Type B pancreatic cell (in vitro differentiated cells): ENCODE results near the gene PPIL6. TPM values are rescaled to one million over a fixed set of nuclear protein-coding genes. Genes with fewer than 3 reads are reported as not detected.
A peak's percentile ranks its signal among the peaks of the same experiment; 100 is the strongest.

Experiments
- DNase-seq: peaks from one replicate; pipeline ENCODE4 v3.0.0; 2021; ENCODE audit warnings: mixed read lengths; ENCODE audit not compliant: unreplicated experiment; ENCODE audit errors: extremely low spot score
- H3K27ac Mint-ChIP-seq: 2 replicates; pipeline ENCODE4 v1.8.0; 2021; ENCODE audit warnings: mild to moderate bottlenecking, mixed read lengths
- H3K27me3 Mint-ChIP-seq: 2 replicates; pipeline ENCODE4 v1.8.0; 2021; ENCODE audit warnings: mixed read lengths
- H3K36me3 Mint-ChIP-seq: 2 replicates; pipeline ENCODE4 v1.8.0; 2021; ENCODE audit warnings: mixed read lengths
- H3K4me1 Mint-ChIP-seq: one replicate; pipeline ENCODE4 v1.8.0; 2021; ENCODE audit warnings: mixed read lengths; ENCODE audit not compliant: unreplicated experiment
- H3K4me3 Mint-ChIP-seq: 2 replicates; pipeline ENCODE4 v1.8.0; 2021; ENCODE audit warnings: mild to moderate bottlenecking, mixed read lengths
- H3K9me3 Mint-ChIP-seq: 2 replicates; pipeline ENCODE4 v1.8.0; 2021; ENCODE audit warnings: mixed read lengths
- total RNA-seq: library from RNA; stranded (reverse); gene quantifications from 2 replicates; pipeline ENCODE4 v1.2.1, GENCODE V29; 2021; ENCODE audit warnings: low replicate concordance
- TF ChIP-seq, protein P1 (sequence below): fragments of 200-600 bp; sonication (generic); conservative IDR thresholded peaks from 2 replicates; pipeline ENCODE4 v1.5.0; 2021; ENCODE audit warnings: antibody characterized with exemption, mild to moderate bottlenecking

Gene PPIL6
- total RNA-seq, 1 donor from 2014 or later, result 6.1 TPM

DNA sequence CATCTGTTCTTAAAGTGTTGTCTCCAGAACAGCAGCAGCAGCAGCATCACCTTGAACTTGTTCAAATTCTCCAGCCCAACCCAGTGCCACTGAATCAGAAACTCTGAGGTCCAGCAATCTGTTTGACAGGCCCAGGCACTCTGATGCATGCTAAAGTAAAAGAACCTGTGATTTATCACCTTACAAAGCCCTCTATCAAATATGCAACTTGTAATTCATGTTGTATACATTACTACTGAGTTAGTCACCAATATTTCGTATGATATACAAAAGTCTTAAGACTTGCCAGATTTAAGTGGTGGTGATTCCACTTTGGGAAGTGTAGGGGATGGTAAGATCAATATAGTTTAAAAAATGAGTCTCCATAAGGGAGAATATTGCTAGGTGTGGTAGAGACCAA, 52.2 kb downstream of the PPIL6 start:
- H3K4me1 Mint-ChIP-seq, result peaks cover 18% of the 10 kb centered on the region
- no peaks in the 10 kb centered on the region for H3K36me3 Mint-ChIP-seq
- no peak for DNase-seq
- no peak overlapping the region for H3K4me3 Mint-ChIP-seq
- H3K27ac Mint-ChIP-seq, result no peak overlapping the region
- peaks cover 2% of the 10 kb centered on the region for H3K27me3 Mint-ChIP-seq
- TF ChIP-seq, protein P1, sequence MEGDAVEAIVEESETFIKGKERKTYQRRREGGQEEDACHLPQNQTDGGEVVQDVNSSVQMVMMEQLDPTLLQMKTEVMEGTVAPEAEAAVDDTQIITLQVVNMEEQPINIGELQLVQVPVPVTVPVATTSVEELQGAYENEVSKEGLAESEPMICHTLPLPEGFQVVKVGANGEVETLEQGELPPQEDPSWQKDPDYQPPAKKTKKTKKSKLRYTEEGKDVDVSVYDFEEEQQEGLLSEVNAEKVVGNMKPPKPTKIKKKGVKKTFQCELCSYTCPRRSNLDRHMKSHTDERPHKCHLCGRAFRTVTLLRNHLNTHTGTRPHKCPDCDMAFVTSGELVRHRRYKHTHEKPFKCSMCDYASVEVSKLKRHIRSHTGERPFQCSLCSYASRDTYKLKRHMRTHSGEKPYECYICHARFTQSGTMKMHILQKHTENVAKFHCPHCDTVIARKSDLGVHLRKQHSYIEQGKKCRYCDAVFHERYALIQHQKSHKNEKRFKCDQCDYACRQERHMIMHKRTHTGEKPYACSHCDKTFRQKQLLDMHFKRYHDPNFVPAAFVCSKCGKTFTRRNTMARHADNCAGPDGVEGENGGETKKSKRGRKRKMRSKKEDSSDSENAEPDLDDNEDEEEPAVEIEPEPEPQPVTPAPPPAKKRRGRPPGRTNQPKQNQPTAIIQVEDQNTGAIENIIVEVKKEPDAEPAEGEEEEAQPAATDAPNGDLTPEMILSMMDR, result no peak
- H3K9me3 Mint-ChIP-seq, result no peaks in the 10 kb centered on the region

DNA sequence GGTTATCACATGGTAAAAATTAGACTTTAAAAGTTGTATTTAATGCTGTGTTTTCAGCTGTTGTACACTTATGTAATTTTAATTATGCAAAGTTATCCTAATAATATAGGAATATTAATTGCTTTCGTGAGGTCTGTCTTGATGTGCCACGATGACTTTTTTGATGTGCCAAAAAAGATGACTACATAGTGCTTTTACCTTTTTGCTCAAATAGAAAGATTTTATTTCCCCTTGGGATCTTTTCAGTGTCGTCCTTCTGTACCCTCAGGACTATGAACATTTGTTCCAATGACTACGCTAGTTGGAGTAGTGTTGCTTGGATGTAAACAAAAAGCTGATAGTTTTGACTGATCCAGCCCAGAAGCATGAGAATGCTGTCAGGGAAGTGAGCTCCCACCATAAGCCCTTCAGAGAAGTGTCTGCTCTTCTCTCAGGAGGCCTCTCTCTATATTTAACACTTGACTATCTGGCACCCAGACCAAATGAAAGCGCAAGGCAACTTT, 56.9 kb downstream of the PPIL6 start:
- H3K9me3 Mint-ChIP-seq, result no peaks in the 10 kb centered on the region
- peak overlapping the region; percentile 98 for H3K4me3 Mint-ChIP-seq
- TF ChIP-seq, protein P1, result no peak
- no peak for DNase-seq
- no peaks in the 10 kb centered on the region for H3K27me3 Mint-ChIP-seq
- peaks cover 5% of the 10 kb centered on the region for H3K36me3 Mint-ChIP-seq
- peak overlapping the region; percentile 100 for H3K27ac Mint-ChIP-seq
- peaks cover 34% of the 10 kb centered on the region for H3K4me1 Mint-ChIP-seq

DNA sequence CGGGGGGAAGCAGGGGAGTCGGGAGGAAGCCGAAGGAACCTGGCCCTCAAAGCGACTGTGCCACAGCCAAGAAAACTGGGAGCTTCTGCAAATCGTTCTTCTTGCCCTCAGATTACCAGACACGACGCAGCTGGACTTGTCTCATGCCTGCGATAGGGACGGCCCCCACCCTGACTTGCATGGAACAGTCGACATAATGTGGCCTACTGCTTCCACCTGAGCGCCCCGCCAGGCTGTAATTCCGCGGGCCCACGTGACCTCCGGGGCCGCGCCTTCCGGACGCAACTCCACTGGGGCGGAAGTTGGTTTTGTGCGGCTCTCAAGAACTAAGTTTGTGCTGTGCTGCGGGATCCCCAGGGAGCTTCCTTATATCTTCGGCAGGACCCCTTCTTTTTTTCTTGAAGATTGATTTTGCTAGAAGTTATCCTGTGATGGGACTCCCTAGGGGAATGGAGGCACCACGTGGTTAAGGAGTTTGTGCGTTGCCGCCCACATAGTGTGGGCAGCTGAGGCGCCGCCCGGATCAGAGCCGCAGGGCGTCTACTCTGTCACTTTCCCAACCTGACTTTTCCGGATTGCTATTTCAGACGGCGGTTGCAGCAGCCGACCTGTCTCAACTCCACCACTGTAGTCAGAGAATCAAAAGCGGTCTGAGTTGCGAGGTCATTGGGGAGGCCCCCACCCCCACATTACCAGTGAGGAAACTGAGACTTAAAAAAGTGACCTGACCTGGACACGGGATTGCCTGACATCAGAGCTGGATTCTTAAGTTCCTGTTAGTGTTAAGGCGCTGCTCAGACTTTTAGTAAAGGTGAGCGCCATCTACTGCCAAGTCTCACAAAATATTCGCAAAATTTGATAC, 57.6 kb downstream of the PPIL6 start:
- Mint-ChIP-seq H3K27me3 (no peaks in the 10 kb centered on the region), H3K36me3 (peaks cover 10% of the 10 kb centered on the region), H3K4me1 (peaks cover 40% of the 10 kb centered on the region), H3K27ac (peak overlapping the region; percentile 100), H3K4me3 (peak overlapping the region; percentile 98), H3K9me3 (no peaks in the 10 kb centered on the region)
- peak; percentile 92 for DNase-seq
- TF ChIP-seq, protein P1, result peak; percentile 76

DNA sequence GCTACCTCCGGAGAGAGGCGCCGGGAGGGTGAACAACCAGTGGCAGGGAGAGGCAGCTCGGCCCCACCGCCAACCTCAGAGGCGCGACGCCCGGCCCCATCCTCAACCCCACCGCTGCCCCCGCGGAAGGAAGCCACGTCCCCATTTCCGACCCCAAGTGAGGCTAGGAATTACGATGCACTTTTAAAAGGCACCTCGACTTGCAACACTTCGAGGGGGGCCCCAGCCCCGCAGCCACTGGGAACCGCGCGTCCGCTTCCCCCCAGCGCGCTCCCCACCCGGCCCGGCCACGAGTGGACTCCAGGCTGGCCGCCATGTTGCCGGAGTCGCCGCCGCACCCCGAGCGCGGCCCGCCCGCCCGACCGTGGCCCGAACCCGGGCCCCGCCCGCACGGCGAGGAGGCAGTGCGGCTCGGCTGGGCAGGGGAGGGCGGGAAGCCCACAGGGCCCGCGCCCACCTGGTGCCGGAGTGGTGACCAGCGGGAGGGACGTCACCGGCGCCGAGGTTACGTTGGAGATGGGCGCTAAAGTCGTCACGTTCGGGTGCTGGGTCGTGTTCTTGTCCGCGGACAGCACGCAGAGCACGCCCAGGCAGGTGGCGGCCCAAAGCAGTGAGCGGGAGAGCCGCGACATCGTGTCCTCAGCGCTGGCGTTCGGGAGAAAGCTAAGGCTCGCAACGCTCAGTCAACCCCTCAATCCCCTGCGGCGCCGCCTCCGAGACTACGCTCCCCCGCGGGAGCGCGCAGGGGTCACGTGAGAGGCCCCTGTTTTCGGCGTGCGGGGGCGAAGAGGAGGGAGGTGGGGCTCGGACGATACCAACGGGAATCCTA, 58.5 kb downstream of the PPIL6 start, which contains the start of gene CD164:
Gene CD164, minus strand, starts transcription at position 721 of the 829 bp plus-strand sequence. Its CDS starts 89 bp downstream, at position 632.
- peak within 1 kb of the TSS; percentile 100 for H3K27ac Mint-ChIP-seq
- no peaks in the 10 kb centered on the region for H3K27me3 Mint-ChIP-seq
- H3K9me3 Mint-ChIP-seq, result no peaks in the 10 kb centered on the region
- H3K4me1 Mint-ChIP-seq, result peaks cover 42% of the 10 kb centered on the region
- H3K4me3 Mint-ChIP-seq, result peak within 1 kb of the TSS; percentile 98
- DNase-seq, result peak; percentile 96
- H3K36me3 Mint-ChIP-seq, result peaks cover 13% of the 10 kb centered on the region
- TF ChIP-seq, protein P1, result no peak

DNA sequence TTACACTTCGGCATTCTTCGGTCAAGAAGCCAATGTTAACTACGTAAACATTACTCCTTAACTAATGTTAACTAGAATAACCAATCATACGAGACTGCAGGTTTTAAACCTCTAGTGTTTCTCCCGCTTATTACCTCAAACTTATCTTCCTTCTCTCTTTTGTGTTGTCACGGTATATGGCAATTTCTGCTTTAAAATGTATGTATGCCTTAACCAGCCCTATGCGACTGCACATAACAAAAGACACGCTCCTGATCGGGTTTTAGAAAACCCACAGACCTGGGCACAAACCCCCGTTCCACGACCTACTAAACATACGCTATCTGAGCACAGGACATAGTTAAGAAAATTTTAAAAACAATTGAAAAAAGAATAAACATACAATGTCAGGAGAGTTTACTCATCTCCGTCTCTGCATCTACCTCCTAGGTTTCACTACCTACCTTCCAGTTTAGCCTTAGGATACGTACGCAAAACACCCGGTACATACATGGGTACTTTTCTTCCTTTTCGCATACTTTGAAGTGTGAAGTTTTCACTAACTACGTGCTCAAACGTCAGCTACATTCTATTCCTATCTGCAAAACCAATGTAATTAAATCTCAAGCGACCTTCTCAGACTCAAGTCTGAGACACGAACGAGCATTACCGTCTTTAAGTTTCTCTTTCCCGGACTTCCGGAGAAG, 59.2 kb downstream of the PPIL6 start:
- peaks cover 18% of the 10 kb centered on the region for H3K36me3 Mint-ChIP-seq
- H3K9me3 Mint-ChIP-seq, result no peaks in the 10 kb centered on the region
- peaks cover 42% of the 10 kb centered on the region for H3K4me1 Mint-ChIP-seq
- no peak for DNase-seq
- peak overlapping the region; percentile 95 for H3K4me3 Mint-ChIP-seq
- peak overlapping the region; percentile 93 for H3K27ac Mint-ChIP-seq
- TF ChIP-seq, protein P1, result no peak
- H3K27me3 Mint-ChIP-seq, result no peaks in the 10 kb centered on the region
